T follicular helper cell (primary cell): ENCODE measurements around the gene SND1.

Experiments used
- DNase-seq: peaks from one replicate; pipeline ENCODE4 v3.0.0-alpha.2; 2020; ENCODE audit warnings: low read depth

SND1 gene

DNA sequence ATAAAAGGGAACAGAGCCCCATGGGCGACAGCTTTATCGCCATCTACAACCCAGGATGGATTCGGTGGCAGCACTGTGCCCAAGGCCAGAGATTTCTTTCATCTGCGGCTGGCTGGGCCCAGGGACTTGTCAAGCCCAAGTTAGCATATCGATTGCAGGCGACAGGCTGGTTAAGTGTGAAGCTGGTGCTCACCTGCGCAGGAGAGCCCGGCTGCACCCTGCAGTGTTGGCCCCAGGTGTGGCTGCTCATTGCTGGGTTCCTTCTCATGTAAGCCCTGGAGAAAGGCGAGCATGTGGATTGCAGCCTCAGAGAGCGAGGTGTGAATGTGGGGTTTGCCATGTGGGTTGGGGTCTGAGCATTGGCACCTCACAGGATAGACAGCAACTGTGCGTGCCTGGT lies 419.8 kb downstream of the SND1 start:
- no peak for DNase-seq

DNA sequence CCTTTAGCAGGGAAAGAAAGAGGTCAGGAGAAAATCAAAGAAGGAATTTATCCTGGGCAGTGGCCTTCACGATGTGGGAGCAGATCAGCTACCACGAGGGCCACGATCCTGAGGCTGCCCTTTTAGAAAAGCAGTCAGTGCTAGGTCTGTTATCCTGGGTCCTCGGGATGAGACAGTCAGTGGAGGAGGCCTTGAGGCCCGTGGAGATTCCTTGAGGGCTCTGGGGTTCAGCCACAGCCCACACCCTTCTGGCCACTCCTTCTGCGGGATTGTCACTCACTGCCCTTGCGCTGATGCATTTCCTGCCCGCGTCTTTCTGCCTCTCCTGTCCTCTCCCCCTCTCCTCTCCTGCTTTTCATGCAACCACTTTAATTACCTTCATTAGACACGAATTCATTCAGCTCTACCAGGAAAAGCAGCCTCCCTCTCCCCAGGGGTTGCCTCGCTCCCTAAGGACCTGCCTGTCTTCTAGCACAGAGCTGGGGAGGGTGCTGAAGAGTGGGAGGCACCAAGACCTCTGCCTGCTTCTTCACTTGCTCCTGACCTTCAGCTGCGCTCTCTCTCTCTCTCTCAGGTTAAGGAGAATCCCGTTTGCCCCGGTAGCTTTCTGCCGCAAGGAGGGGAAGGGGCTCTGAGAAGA lies 421.8 kb downstream of the SND1 start:
- DNase-seq: no peak

DNA sequence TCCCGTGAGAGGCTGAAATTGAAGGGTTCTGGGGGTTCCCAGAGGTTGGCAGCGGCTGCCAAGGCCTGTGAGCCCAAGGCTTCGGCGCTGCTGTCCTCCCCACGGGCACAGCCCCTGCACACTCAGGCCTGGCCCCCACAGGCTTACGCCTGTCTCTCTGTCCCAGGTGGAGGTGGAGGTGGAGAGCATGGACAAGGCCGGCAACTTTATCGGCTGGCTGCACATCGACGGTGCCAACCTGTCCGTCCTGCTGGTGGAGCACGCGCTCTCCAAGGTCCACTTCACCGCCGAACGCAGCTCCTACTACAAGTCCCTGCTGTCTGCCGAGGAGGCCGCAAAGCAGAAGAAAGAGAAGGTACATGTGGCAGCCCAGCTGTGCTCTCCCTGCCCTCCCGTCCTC lies 422.3 kb downstream of the SND1 start:
- no peak for DNase-seq

DNA sequence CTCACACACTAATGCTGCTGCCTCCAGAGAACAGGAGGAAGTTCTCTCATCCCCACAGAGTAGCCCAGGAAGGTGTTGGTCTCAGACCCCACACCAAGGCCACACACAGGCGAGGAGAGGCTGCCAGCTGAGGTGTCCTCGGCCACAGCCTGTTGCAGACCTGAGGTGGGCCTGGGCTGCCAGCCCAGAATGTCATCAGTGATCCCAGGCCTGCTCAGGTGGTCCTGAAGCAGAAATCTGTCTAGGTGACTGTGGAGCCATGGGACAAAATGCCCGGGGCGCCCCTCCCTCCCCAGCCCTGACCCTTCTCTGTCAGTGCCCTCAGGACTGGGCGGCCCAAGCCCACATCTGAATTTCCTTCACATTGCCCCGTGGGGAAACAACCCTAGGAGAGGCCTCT lies 422.7 kb downstream of the SND1 start:
- DNase-seq: no peak

DNA sequence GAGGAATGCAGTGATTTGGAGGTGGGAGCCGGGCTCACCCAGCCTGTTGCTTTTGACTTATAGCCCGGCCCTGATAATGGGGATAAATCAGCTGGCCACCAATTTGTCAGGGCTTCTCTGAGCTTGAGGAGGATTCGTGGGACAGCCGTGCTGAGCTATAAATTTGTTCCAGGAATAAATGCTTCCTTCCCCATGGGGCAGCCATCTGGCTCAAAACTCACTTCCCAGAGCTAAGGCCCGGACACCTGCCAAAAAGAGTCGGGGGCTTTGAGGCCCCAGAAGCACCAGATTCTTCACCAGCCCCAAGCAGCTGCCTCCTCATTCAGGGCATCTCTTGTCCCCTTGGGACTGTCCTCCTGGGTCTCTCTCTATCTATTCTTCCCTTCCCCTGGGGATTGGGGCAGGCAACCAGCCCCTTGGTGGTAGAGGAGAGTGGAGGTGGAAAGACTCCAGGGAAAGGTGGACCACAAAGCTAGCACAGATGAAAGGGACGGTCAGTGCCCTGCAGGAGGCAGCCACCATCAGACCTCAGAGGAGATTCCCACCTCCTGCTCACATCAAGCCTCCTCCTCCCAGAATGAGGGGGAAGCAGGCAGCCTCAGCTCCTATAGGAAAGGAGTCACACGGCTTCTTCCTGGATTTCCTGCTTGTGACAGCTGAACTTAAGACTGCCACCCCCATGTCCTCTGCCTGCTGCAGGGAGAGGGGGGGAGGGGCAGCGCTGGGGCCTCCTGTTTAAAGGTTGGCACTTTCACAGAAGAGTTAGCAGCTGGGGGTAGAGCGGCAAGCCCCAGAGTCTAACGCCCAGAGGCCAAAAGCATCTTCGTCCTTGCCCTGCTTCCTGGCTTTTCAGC lies 423.5 kb downstream of the SND1 start:
- no peak for DNase-seq

DNA sequence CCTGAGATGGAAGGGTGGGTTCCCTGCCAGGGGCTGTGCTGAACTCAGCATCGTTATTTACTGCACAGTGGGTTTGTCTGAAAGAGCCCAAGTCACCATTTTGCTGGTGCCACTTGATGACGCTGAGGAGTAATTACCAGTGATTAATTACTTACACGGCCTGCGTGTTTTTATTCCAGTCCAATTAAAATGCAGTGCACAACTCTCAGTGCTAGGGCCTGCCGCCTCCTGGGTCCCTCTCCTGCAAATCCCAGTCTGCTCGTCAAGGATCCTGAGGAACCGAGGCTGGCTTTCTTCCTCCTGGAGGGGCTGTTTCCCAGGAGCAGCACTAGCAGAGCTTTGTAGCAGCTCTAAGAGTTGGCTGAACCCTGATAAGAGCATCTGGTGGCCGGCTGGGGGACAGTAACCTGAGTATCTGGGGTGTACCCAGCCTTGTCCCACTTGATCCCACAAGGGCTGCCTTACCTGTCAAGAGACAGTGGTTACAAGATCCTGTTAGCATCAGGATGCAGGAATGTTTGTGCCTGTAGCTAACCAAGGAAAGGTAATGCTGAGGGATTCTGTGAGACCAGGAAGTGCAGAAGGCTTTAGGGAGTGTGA lies 424.3 kb downstream of the SND1 start:
- no peak for DNase-seq

DNA sequence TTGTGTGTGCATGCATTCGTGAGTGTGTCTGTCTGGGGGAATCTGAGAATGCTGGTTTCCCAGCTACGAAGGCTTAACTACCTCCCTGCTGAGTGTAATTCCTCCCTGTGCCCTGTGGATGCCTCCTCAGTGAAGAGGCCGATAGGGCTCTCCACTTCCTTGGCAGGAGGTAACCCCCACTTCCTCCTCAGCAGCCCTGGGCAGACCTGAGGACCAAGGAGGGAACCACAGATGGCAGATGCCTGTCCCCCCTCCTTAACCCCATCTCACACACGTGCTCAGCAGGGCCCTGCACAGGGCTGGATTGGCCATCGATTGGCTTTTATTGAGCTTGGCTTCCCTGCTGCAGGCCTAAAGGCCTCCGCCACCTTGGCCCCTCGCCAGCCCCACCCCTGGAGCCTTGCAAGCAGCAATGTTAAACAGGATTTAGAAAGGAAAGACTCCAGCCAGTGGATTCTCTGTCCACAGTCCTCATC lies 424.8 kb downstream of the SND1 start:
- DNase-seq: no peak

DNA sequence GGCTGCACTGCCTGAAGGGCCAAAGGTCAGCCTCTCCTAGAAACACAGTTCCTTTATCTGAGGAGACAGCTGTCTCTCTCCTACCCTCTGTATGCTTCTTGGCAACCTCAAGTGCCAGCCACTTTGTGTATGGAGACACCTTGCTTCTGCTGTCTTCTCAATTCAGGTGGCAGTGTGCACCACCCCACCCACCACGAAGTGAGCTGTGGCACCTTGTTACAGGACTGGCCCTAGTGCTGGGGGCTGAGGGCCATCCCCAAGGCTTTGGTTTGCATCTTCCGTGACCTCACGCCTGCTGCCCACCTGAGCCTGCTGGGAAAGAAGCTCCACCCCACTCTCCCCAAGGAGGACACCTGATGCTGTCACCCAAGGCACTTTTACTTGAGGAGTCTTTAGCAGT lies 426.3 kb downstream of the SND1 start:
- DNase-seq: no peak

DNA sequence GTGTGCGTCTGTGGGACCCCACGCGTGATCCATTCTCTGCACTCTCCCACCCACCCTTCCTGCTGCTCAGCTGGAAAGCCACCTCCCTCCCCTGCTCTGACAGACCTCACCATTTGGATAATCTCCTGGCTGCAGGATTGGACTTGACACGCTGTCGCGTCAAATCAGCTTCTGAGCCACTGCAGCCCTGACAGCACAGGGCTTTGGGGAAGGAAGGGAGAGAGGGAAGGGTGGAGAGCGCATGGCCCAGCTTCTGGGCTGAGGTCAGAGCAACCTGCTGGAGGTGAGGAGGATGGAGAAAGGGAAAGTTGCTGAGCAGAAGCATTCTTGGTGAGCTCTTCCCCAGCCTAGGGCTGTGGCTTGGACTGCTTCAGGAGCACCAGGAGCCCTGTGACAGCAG lies 428.2 kb downstream of the SND1 start:
- no peak for DNase-seq

DNA sequence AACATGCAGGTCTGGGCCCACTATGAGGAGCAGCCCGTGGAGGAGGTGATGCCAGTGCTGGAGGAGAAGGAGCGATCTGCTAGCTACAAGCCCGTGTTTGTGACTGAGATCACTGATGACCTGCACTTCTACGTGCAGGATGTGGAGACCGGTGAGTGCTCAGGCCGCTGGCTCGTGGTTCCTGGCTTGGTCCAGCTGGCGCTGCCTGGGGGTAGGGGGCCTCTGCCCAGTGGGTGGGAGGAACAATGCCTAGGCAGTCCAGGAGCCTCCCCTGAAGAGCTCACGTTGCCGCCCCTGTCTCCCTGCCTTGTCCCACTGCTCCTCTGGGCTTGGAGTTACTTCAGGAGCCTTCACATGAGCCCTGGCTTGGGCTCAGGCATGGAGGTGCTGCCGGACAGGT lies 429.4 kb downstream of the SND1 start:
- DNase-seq: no peak

DNA sequence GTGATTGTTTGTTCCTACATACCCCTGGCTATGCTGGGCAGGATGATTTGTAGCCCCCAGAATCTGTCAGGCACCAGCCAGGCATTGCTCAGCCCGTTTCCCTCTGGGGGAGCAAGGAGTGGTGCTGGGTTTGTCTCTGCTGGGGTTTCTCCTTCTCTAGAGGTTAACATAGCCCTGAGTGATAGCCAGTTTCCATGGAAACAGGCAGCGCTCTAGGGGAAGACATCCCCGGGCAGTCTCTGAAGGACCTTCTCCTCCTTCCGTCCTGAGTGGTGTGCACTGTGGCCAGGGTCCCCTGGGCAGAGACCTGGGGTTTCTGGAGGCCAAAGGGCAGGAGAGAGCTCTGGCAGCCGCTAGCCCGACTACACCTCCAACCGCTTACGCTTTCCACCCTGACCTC lies 429.8 kb downstream of the SND1 start:
- DNase-seq: no peak

DNA sequence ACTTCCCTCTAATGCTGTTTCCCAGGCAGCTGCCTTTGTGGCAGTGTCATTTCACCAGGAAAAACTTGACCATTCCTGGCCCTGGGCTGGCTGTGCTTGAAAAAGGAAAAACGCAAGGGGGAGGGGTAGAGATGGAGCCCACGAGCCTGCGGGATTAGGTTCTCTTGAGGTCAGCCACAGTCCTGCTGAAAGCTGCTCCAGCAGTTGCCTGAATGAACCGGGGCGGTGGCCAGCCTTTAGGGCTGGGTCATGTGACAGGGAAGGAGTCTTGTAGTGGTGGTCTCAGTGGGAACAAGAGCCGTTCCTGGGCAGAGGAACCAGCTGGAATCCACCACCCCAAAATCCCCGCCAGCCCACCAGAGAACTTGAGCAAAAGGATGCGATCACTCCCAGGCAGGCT lies 430.4 kb downstream of the SND1 start:
- no peak for DNase-seq

DNA sequence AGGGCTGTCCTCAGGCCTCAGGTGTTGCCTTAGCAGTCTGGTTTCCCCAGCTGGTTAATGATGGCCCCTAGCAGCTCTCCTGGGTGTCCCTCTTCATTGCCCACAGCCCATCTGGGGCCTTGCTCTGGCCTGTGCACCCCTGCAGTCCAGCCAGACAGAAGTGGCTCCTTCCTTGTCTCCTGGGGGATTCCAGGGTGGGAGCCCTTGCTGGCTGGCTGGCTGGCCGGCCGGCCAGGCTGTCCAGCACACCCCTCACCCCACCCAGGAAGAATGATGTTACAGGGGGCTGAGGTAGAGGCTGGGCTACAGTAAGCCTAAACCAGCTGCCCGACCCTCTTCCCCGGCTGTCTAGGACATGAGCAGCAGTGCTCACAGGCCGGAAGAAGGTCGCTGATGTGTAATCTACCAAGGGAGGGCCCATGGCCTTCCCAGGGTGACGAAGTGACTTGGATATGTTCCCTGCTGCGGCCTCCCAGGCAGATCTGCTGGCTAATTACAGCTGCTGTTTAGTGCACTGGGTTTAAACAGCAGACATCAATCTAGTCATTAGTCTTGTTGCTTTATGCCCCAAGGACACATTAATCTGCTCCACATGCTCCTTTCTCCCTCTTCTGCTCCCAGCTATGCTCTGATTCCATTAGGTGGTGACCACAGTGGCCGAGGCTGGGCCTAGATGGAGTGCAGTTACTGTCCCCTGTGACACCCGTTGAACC lies 433.1 kb downstream of the SND1 start:
- DNase-seq: no peak

DNA sequence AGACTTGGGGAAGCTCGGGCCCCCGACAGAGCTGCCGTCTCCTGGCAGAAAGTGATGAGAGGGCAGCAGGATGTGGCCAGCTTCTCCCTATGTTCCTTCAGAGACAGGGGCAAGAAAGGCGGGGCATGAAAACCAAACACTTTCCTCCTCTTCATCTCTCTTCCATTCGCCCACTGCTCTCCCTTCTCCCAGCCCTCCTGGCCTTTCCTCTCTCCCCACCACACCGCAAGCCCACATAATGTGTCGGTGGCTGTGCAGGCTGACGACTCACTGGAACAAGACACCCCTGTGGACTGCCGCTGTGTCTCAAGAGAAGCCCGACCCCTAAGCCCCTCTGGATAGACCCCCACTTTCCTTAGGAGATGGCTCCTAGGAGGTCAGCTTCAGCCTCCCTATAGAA lies 438.5 kb downstream of the SND1 start:
- DNase-seq: no peak

DNA sequence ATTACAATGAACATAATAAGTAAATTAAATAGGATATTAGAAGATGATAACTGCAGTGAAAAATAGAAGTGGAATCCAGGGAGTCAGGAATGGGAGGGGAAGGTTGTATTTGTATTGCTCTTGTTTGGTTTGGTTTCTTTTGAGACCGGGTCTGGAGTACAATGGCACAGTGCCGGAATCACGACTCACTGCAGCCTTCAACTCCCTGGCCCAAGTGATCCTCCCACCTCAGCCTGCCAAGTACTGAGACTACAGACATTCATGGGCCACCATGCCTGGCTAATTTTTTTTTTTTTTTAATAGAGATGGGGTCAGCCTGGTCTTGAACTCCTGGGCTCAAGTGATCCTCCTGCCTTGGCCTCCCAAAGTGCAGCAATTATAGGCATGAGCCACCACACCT lies 439.1 kb downstream of the SND1 start:
- no peak for DNase-seq

DNA sequence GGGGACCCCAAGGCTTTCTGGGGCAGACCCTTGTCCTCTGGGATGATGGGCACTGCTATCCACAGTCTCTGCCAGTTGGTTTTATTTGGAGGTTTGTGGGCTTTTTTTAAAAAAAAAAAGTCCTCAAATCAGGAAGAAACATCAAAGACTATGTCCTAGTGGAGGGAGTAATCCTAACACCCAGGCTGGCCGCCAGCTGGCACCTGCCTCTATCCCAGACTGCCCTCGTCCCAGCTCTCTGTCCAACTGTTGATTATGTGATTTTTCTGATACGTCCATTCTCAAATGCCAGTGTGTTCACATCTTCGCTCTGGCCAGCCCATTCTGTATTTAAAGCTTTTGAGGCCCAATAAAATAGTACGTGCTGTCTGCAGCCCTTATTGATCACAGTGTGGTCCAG lies 440.2 kb downstream of the SND1 start:
- no peak for DNase-seq

DNA sequence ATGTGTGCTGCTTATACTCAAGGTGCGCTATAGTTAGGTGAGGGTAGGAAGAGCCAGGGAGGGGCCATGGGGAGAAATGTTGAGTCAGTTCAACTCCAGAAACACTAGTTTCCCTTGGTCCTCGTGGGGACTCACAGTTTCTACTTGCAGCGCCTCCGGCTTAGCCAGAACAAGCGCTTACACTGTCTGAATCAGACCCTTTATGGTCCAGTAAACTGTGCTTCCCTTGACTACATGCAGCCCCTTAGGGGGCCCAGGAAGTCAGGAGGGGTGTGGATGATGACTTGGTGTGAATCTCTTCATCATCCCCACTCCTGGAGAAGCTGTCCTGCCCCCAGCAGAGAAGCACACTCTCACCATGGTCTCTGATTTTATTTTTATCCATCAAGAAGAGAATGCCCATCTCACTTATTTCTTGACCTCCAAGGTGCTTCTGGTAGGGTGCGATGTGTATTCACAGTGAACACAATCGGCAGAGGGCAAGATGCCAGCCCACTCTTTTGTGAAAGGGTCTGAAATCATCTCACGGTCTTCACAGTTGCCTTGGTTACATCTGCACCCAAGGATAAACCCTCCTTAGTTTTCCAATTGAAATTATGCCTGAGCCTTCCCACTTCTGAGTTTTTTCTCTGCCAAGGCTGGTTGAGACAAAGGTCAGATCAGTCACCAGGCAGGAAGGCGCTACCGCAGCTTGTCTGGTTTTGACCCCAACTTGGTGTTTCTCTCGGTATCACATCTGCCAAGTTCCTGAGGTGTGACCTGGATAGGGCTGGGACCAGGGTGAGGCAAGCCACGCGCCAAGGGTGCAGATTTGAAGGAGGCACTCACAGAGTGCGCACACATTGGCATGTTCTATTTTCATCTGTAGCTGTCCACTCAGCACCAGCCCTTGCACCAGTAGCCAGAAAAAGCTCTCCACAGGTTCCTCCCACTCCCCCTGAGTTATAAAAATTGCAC lies 441.9 kb downstream of the SND1 start:
- DNase-seq: no peak

DNA sequence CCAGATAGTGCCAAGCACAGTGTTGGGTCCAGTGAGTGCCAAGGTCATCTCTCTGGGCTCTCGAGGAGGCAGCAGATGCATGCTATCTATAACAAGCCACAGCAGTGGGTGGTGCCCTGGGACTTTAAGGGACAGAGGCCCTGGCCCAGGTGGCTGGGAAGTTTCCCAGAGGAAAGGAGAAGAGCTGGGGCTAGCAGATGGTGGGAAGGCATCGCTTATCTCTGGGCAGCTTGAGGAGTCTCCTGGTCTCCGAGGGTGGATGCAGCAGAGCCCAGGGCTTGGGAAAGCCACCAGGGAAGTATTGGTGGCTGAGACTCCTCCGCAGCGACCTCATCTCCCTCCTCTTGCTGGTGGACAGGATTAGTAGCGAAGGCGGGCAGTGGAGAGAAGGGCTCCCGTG lies 442.7 kb downstream of the SND1 start:
- DNase-seq: no peak

DNA sequence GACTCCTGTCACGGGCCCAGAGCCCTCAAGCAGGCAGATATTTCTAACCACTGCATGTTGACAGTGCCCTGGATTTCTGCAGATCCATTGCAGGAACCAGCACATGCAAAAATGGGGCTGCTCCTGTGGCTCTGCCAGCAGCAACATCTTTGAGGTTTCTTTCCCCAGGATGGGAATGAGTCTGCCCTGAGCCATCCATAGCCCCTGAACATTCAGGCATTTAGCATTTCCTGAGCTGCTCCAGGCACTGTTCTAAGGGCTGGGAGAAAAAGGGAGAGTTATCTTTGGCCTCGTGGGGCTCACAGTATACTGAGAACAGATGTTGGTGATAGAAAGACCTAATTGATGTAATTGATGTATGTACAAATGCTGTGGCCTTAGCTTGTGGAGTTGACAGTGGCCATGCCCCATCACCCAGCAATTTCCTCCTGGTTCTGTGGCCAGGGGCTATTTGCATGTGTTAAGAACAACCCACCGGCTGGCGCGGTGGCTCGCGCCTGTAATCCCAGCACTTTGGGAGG lies 445.3 kb downstream of the SND1 start:
- no peak for DNase-seq

DNA sequence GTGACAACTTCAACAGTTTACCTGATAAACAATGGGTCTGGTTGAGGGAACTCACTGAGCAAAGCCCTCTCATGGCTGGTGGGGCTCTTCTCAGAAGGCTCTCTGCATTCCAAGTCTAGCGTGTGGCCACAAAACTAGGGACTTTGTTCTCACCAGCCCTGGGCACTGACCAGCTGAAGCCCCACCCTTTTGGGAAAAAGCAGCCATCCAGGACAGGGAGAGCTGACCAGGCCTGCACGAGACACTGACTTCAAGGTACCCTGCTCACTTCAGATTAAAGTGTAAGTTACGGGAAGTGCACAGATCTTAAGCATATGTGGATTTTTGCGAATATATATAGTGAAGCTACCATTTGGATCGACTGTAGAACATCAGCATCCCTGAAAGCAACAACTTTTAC lies 446.6 kb downstream of the SND1 start:
- DNase-seq: no peak

DNA sequence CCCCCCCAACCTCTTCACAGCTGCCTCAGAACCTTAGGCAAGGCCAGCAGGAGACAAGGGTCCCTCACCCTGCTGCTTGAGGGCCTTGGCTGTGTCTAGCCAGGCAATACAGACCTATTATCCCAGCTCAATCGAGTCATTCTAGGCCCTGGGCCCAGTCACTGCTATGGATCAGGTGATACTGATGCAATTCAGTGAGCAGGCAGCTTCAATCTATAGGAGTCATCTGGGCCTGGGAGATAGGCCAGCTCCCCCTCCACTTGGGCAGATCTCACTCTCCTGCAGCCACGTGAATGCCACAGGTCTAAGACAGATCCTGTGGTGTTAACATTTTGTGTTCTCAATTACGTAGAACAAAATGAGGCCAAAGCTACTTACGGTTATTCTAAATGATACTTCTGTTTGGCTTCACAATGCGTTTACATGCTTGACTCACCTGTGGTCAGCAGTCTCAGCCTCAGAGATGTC lies 447.2 kb downstream of the SND1 start:
- no peak for DNase-seq
